BLaER1 treated with 17β-estradiol and CSF1 and Interleukin-3, amounts not matched to agents 10 nM and 100 nM (cell line): ENCODE results near the gene PRCD.
"Not testable (repeated sequence)": the region's sequence is repeated elsewhere in the genome, so short reads cannot be mapped to it uniquely, and the experiment has no call there.

Experiments
- H3K27ac ChIP-seq, 11 experiments: shearing (Covaris generic); formaldehyde crosslinking; 2 replicates each; pipeline ENCODE4 v1.8.1; 2022
- H3K27me3 ChIP-seq, 11 experiments: shearing (Covaris generic); formaldehyde crosslinking; 2 replicates each; pipeline ENCODE4 v1.8.1; 2022
- H3K36me3 ChIP-seq, 11 experiments: shearing (Covaris generic); formaldehyde crosslinking; 2 replicates each; pipeline ENCODE4 v1.8.1; 2022
- H3K4me1 ChIP-seq, 10 experiments: shearing (Covaris generic); formaldehyde crosslinking; 2 replicates each; pipeline ENCODE4 v1.8.1; 2022
- H3K4me2 ChIP-seq, 11 experiments: shearing (Covaris generic); formaldehyde crosslinking; 2 replicates each; pipeline ENCODE4 v1.8.1; 2022
- H3K4me3 ChIP-seq, 10 experiments: shearing (Covaris generic); formaldehyde crosslinking; 2 replicates each; pipeline ENCODE4 v1.8.1; 2022
- H3K9ac ChIP-seq, 11 experiments: shearing (Covaris generic); formaldehyde crosslinking; 2 replicates each; pipeline ENCODE4 v1.8.1; 2022
- H3K9me3 ChIP-seq, 11 experiments: shearing (Covaris generic); formaldehyde crosslinking; replicated peaks in 1 of 11; 2 replicates each; pipeline ENCODE4 v1.8.1; 2022
- H4K20me1 ChIP-seq, 11 experiments: shearing (Covaris generic); formaldehyde crosslinking; 2 replicates each; pipeline ENCODE4 v1.8.1; 2022
- Cebpa-rat ChIP-seq, 11 experiments: shearing (Covaris generic); IDR thresholded peaks; 2 replicates each; pipeline ENCODE4 v1.8.1; 2022

Gene PRCD

DNA sequence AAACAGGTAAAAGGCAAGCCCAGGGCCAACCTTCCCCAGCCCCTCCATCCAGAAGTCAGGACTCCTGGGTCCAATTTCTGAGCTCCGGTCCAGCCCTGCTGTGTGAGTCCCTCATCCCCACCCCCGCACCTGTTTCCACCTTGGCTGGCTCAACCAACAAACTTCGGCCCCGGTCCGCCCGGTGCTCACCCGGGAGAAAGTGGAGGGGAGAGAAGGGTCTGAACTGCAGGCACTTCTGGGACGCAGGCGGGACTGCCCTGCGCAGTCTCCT lies 39.2 kb upstream of the PRCD start:
- Histone ChIP-seq H3K27ac (peak overlapping the region; percentile 78 to 97 (median 88)), H3K4me2 (peak overlapping the region; percentile 94 to 100 (median 98)), H4K20me1 (peaks cover 0 to 51% (median 47%) of the 10 kb centered on the region in 11 experiments; a peak in 18 of 22 replicates)

DNA sequence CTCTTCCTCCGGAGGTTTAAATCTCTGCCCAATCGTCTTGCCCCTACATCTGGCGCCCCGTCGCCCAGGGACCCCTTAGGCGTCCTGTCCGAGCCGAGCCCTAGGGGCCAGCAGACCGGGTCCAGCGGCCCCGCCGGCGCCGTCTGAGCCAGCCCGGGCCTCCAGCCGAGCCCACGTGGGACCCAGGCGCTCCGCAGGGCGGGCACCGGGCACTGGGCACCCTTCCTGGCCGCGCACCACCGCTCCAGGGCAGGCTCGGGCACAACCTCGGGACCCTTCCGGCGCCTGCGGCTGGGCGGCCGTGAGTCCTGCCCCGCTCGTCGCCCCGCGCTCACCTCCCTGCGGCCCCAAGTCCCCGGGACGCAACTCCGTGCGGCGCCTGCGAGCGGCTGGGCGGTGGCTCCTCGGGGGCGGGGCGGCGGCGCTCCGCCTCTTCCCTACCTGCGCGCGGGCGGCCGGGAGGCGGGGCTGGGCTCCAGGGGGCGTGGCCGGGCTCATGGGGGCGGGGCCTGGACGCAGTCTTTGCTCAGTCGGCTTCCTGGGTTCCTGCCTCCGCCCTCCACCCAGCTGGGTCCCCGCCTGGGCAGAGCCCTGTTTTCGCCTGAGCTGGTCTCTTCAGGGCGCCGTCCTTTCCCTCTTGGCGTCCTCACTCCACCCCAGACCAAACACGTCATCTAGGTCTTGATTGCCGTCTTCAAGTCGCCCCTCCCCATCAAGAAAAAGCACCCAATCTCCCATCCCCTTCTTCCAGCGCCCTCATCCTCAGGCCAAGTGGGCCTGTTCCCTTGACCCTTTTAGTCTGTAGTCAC lies 38.6 kb upstream of the PRCD start, which contains the start of gene RHBDF2:
RHBDF2 (minus strand) TSS at position 406 of the 809 bp plus-strand sequence. CDS start 19,899 bp downstream, outside the sequence.
- H3K27ac ChIP-seq, result peak within 1 kb of the TSS; percentile 86 to 97 (median 88)
- H3K4me1 ChIP-seq, result peaks cover 62 to 89% (median 75%) of the 10 kb centered on the region in 10 experiments
- peak within 1 kb of the TSS; percentile 94 to 100 (median 98) for H3K4me2 ChIP-seq
- H4K20me1 ChIP-seq, result peaks cover 0 to 46% (median 42%) of the 10 kb centered on the region in 11 experiments; a peak in 18 of 22 replicates
- no peak for TF ChIP-seq Cebpa-rat (IDR thresholded peaks at IDR 0.05)
- H3K27me3 ChIP-seq, result no peaks in the 10 kb centered on the region
- peak within 1 kb of the TSS; percentile 84 to 95 (median 90) for H3K9ac ChIP-seq
- peak within 1 kb of the TSS; percentile 88 to 99 (median 96) for H3K4me3 ChIP-seq
- H3K36me3 ChIP-seq, result peaks cover 0 to 26% (median 11%) of the 10 kb centered on the region in 11 experiments; a peak in 9 of 22 replicates
- H3K9me3 ChIP-seq, result no peaks in the 10 kb centered on the region

More for the DNA sequence above, 39.2 kb upstream of the PRCD start:
- Histone ChIP-seq H3K4me1 (peaks cover 64 to 89% (median 77%) of the 10 kb centered on the region in 10 experiments), H3K9ac (peak overlapping the region; percentile 84 to 95 (median 90)), H3K36me3 (peaks cover 0 to 32% (median 16%) of the 10 kb centered on the region in 11 experiments; a peak in 9 of 22 replicates), H3K9me3 (no peaks in the 10 kb centered on the region), H3K27me3 (no peaks in the 10 kb centered on the region), H3K4me3 (peak overlapping the region; percentile 88 to 99 (median 96))
- TF ChIP-seq Cebpa-rat (IDR thresholded peaks at IDR 0.05), result no peak

DNA sequence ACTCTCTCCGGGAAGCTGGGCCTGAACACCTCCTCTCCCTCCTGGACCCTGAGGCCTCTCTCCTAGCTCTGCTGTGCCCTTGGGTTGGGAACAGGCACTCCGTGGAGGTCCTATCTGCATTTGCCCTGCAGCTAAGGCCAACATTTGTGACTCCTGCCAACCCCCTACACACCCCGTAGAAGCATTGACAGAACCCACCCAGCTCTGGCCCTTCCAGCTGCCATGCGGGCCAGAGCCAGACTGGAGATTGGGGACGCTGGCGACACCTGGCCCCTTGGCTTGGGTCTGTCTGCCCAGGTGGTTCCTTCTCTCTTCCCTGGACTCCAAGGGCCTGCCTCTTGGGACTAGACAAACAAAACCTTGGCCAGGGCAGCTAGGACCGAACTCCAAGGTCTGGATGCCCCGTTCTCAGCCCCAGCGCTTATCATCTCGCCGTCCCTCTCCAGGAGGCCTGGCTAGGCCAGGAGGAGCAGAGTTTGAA lies 38.0 kb upstream of the PRCD start:
- H3K36me3 ChIP-seq, result peaks cover 0 to 22% (median 9%) of the 10 kb centered on the region in 11 experiments; a peak in 6 of 22 replicates
- H3K27ac ChIP-seq, result peak overlapping the region; percentile 86 to 97 (median 88)
- no peaks in the 10 kb centered on the region for H3K27me3 ChIP-seq
- H3K4me1 ChIP-seq, result peaks cover 61 to 89% (median 73%) of the 10 kb centered on the region in 10 experiments
- TF ChIP-seq Cebpa-rat (IDR thresholded peaks at IDR 0.05), result no peak
- H3K9ac ChIP-seq, result peak overlapping the region; percentile 84 to 95 (median 90)
- no peaks in the 10 kb centered on the region for H3K9me3 ChIP-seq
- peak overlapping the region; percentile 80 to 100 (median 98) for H3K4me2 ChIP-seq
- H3K4me3 ChIP-seq, result peak overlapping the region in 9 of 10 experiments; percentile 88 to 99 (median 97); a peak in 18 of 20 replicates
- H4K20me1 ChIP-seq, result peaks cover 0 to 39% (median 36%) of the 10 kb centered on the region in 11 experiments; a peak in 18 of 22 replicates

DNA sequence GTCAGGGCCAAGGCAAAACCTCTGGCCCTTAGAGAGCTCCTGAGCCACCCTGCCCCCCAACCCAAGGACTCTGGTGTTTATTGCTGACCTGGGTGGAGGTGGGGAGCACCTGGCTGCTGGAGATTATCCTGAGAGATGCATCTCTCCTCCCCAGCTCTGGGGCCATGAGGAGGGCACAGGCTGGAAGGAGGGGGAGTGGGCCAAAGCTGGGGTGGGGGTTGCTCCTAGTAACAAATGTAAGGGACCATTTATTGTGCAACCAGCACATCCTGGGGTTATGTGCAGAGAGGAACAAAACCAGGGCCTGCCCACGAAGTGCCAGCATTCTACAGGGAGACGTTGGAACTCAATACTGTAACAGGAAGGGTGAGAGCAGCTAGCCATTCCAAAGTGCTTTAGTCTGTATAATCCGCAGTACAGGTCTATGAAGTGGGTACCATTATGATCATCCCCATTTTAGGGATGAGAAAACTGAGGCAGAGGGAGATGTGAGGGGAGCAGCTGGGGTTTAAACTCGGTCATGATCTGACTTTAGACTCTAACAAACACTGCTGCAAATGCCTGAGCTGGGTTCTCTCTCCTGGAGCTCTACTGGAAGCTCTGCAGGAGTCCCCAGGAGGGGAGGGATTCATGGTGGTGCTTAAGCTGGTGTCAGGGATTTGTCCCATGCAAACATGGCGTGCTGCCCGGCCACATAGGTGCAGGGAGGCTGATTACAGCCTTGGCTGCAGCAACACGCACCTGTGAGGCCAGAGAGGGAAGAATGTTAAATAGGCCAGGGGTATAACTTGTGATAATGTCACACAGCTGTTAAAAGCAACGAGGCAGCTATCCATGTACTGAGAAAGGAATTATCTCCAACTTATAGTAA lies 37.3 kb upstream of the PRCD start:
- H3K36me3 ChIP-seq, result peaks cover 0 to 14% (median 5%) of the 10 kb centered on the region in 11 experiments; a peak in 6 of 22 replicates

DNA sequence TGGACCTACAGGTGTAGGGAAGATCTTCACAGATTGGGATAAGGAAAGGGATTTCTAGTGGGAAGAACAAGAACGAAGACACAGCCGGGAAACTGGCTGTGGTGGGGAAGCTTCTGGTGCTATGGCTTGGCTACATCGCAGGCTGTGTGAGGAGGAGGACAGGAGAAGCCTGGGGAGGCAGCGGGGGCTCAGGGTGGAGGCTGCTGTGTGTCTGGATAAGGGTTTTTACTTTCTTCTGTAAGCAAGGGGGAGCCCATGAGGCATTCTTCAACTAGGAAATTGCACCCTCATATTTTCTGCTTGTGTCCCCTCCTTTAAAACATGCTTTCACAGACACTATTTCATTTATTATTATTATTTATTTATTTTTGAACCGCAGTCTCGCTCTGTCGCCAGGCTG lies 35.7 kb upstream of the PRCD start:
- Histone ChIP-seq H3K4me2 (peak overlapping the region in 7 of 11 experiments; percentile 18 to 99 (median 96); a peak in 13 of 22 replicates), H3K9me3 (no peaks in the 10 kb centered on the region), H3K27ac (peak overlapping the region in 5 of 11 experiments; percentile 9 to 90 (median 42); a peak in 5 of 22 replicates), H3K9ac (peak overlapping the region in 2 of 11 experiments; percentile 16 to 31; a peak in 3 of 22 replicates), H4K20me1 (peaks cover 0 to 19% (median 15%) of the 10 kb centered on the region in 11 experiments; a peak in 14 of 22 replicates), H3K36me3 (peaks cover 0 to 3% (median 0%) of the 10 kb centered on the region in 11 experiments; a peak in 1 of 22 replicates), H3K4me3 (no peak overlapping the region), H3K4me1 (peaks cover 39 to 69% (median 51%) of the 10 kb centered on the region in 10 experiments), H3K27me3 (no peaks in the 10 kb centered on the region)
- no peak for TF ChIP-seq Cebpa-rat (IDR thresholded peaks at IDR 0.05)

More for the DNA sequence above, 37.3 kb upstream of the PRCD start:
- TF ChIP-seq Cebpa-rat (IDR thresholded peaks at IDR 0.05), result peak in 8 of 11 experiments; percentile 24 to 88 (median 72); a peak in 12 of 22 replicates
- Histone ChIP-seq H4K20me1 (peaks cover 0 to 32% (median 29%) of the 10 kb centered on the region in 11 experiments; a peak in 18 of 22 replicates), H3K4me2 (peak overlapping the region; percentile 80 to 100 (median 98)), H3K9ac (peak overlapping the region; percentile 84 to 95 (median 90)), H3K9me3 (no peaks in the 10 kb centered on the region), H3K4me3 (peak overlapping the region in 5 of 10 experiments; percentile 88 to 99 (median 93); a peak in 8 of 20 replicates), H3K27me3 (no peaks in the 10 kb centered on the region), H3K27ac (peak overlapping the region; percentile 86 to 97 (median 88)), H3K4me1 (peaks cover 55 to 85% (median 67%) of the 10 kb centered on the region in 10 experiments)

DNA sequence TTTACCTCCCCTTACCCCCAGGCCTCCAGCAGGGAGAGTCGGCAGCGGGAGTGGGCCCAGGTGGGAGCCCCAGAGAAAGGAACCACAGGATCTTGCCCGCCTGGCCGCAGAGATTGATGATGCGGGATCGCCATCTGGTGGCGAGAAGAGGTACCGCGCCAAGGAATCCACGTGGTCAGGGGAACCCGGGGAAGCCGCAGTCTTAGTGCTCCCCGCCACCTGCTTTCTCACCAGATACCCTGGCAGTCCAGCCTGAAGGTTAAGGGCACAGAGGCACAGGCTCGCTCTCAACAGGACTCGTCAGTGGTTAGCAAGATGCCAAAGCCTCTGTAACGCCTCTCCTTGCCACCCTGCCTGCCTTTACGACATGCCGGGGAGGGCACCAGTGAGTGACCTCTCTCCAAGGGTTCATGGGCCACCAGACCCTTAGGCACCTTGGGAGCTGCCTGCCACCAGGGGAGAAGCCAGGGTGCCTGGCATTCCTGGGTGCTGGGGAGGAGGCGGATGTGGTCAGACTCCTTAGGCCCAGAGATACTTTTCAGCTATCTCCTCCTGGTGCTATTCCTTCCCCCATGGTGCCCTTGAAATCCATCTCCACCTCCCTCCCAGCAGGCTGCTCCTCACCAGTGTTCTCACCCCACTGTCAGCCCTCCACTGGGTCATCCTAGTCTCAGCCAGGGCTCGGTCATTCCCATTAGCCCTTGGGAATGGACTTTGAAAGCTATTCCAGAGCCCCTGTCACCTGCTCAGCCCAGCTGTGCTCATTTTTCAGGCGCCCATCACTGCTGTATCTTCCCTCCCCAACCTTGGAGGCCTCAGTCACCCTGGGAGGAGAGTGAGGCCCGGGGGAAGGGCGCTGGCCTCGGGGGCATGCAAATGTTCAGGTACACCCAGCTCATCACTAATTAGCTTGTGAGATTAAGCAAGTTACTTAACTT lies 33.2 kb upstream of the PRCD start:
- H3K4me3 ChIP-seq, result no peak overlapping the region
- peak overlapping the region; percentile 32 to 77 (median 51) for H3K4me2 ChIP-seq
- no peaks in the 10 kb centered on the region for H3K36me3 ChIP-seq
- H3K27ac ChIP-seq, result no peak overlapping the region; a peak in 2 of 22 replicates
- no peaks in the 10 kb centered on the region for H3K9me3 ChIP-seq
- no peak for TF ChIP-seq Cebpa-rat (IDR thresholded peaks at IDR 0.05)
- H3K4me1 ChIP-seq, result peaks cover 25 to 76% (median 48%) of the 10 kb centered on the region in 10 experiments
- peak overlapping the region in 5 of 11 experiments; percentile 5 to 33 (median 20); a peak in 5 of 22 replicates for H3K9ac ChIP-seq
- H3K27me3 ChIP-seq, result no peaks in the 10 kb centered on the region
- H4K20me1 ChIP-seq, result no peaks in the 10 kb centered on the region

DNA sequence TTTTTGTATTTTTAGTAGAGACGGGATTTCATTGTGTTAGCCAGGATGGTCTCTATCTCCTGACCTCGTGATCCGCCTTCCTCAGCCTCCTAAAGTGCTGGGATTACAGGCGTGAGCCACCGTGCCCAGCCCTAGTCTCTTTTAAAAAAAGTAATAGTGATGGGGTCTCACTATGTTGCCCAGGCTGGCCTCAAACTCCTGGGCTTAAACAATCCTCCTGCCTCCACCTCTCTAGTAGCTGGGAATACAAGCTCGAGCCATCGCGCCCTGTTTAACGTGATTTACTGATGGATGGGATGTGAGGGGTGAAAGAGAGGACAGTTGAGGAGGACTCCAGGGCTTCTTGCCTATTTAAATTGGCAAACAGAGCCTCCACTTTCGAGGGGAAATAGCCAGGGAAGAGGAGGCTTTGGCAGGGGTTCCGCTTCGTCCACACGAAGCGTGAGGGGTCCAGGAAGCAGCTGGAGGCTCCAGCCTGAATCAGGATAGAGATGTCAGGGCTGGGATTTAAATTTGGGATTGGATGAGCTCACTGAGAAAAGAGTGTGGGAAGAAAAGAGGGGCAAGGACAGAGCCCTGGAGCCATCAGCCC lies 31.3 kb upstream of the PRCD start:
- not testable (repeated sequence) for H3K27ac ChIP-seq, H3K9me3 ChIP-seq, H3K9ac ChIP-seq, H3K36me3 ChIP-seq, H4K20me1 ChIP-seq, H3K27me3 ChIP-seq, H3K4me2 ChIP-seq, H3K4me3 ChIP-seq
- H3K4me1 ChIP-seq, result peaks cover 29 to 76% (median 48%) of the 10 kb centered on the region in 10 experiments
